ENCODE results near the gene CNTN2. TPM values are rescaled to one million over a fixed set of nuclear protein-coding genes. Genes with fewer than 3 reads are reported as not detected.

CNTN2 gene
- total and polyA plus RNA-seq, 7 donors: 0.01 to 0.06 (median 0.05) TPM; not detected in 4

DNA sequence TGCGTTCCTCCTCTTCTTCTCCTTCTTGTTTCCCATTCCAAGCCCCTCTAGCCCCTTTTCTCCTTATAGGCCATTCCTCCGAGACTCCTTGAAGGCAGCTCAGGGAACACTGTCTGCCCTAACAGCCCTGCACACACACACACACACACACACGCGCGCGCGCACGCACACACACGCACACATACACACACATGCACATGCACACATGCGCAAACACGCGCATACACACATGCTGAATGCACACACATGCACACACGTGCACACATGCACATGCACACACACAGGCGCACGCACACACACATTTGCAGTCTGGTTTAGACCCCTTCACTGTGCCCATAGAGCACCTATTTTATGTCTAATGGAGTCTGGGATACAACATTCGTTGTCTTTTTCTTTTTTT lies 17.8 kb upstream of the CNTN2 start:
- DNase-seq (no peak), ATAC-seq (no peak)
- TF ChIP-seq, protein P1, sequence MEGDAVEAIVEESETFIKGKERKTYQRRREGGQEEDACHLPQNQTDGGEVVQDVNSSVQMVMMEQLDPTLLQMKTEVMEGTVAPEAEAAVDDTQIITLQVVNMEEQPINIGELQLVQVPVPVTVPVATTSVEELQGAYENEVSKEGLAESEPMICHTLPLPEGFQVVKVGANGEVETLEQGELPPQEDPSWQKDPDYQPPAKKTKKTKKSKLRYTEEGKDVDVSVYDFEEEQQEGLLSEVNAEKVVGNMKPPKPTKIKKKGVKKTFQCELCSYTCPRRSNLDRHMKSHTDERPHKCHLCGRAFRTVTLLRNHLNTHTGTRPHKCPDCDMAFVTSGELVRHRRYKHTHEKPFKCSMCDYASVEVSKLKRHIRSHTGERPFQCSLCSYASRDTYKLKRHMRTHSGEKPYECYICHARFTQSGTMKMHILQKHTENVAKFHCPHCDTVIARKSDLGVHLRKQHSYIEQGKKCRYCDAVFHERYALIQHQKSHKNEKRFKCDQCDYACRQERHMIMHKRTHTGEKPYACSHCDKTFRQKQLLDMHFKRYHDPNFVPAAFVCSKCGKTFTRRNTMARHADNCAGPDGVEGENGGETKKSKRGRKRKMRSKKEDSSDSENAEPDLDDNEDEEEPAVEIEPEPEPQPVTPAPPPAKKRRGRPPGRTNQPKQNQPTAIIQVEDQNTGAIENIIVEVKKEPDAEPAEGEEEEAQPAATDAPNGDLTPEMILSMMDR (IDR thresholded peaks at IDR 0.05): no peak
- H3K4me1 ChIP-seq: no peaks in the 10 kb centered on the region
- H3K36me3 ChIP-seq (ENCODE audit: insufficient read depth in 1 of 2, low read depth in 1 of 2): no peaks in the 10 kb centered on the region
- H3K9me3 ChIP-seq: no peaks in the 10 kb centered on the region
- 90 to 92% (median 92%) methylated on average over 16 of the region's 16 CpGs for WGBS, 3 donors
- intact Hi-C loops (cut with DNase I): no loop called here
- H3K27me3 ChIP-seq (ENCODE audit: insufficient read depth in 3 of 3, low read length in 2 of 3): peaks cover 0 to 5% (median 3%) of the 10 kb centered on the region in 3 donors
- H3K27ac ChIP-seq: no peak overlapping the region
- no peak overlapping the region for H3K4me3 ChIP-seq

DNA sequence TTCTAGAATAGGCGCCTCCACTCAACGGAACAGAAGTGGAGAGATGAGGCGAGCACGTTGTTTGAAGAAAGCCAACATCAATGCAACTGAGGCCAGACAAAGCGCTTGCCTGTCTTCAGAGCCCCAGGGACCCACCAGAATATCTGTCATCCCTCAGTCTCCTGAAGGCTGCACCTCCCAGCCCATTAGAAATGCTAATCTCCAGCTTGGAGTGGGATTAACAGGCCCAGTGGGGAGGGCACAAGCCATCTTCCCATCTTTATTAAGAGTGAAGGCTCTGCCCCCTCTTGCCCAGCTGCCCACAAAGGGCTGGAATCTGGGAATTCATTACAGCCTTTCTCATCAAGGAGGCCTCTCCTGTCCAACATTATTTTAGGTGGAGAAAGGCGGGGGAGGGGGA lies 16.8 kb upstream of the CNTN2 start:
- peaks cover 0 to 4% (median 3%) of the 10 kb centered on the region in 3 donors for H3K27me3 ChIP-seq (ENCODE audit: insufficient read depth in 3 of 3, low read length in 2 of 3)
- no peaks in the 10 kb centered on the region for H3K36me3 ChIP-seq (ENCODE audit: insufficient read depth in 1 of 2, low read depth in 1 of 2)
- ATAC-seq (no peak), DNase-seq (no peak)
- intact Hi-C loops (cut with DNase I): no loop called here
- H3K9me3 ChIP-seq: no peaks in the 10 kb centered on the region
- no peak overlapping the region for H3K27ac ChIP-seq
- 69 to 82% (median 71%) methylated on average over 6 of the region's 6 CpGs for WGBS, 3 donors
- no peaks in the 10 kb centered on the region for H3K4me1 ChIP-seq
- H3K4me3 ChIP-seq: no peak overlapping the region
- TF ChIP-seq, protein P1 (IDR thresholded peaks at IDR 0.05): no peak

DNA sequence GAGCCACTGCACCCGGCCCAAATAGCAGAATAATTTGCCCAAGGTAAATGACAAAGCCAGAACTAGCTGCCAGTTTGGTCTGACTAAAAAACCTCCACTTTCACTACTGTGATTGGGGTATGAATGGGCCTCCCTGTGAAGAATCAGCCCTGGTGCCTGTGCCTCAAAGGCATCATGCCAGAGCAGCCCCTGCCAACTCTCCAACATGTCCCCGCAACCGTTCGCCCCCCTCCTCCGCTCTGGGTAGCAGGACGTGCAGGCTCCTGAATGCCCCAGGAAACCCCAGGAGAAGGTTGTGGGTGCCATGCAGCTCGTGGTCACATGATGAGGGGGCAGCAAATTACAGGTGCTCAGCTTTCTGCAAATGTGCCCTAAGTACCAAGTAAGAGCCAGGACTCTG lies 14.6 kb upstream of the CNTN2 start:
- DNase-seq (no peak), ATAC-seq (no peak)
- Histone ChIP-seq H3K36me3 (ENCODE audit: insufficient read depth in 1 of 2, low read depth in 1 of 2) (no peaks in the 10 kb centered on the region), H3K27me3 (ENCODE audit: insufficient read depth in 3 of 3, low read length in 2 of 3) (peaks cover 0 to 6% (median 3%) of the 10 kb centered on the region in 3 donors), H3K4me3 (no peak overlapping the region), H3K9me3 (no peaks in the 10 kb centered on the region), H3K27ac (no peak overlapping the region), H3K4me1 (no peaks in the 10 kb centered on the region)
- TF ChIP-seq, protein P1 (IDR thresholded peaks at IDR 0.05): no peak
- intact Hi-C loops (cut with DNase I): no loop called here
- WGBS, 3 donors: 56 to 75% (median 60%) methylated on average over 7 of the region's 7 CpGs

DNA sequence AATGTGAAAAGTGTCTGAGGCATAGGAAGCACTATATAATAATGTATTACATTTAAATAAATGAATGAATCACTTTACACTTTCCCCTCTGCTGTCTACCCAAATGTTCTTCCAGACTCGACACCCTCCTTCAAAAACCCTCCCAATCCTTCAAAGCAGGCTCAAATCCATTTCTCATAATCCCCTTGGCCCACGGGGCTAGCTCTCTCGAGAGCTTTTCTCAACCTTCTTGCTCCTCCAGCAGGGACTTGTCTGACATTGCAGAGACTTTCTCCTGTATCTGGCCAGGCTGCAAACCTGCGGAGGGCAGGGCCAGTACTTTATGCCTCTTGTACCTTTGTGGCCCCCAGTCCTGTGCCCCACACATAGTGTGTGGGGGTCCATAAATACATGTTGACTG lies 14.1 kb upstream of the CNTN2 start:
- Histone ChIP-seq H3K4me1 (no peaks in the 10 kb centered on the region), H3K36me3 (ENCODE audit: insufficient read depth in 1 of 2, low read depth in 1 of 2) (no peaks in the 10 kb centered on the region), H3K27me3 (ENCODE audit: insufficient read depth in 3 of 3, low read length in 2 of 3) (peaks cover 0 to 6% (median 3%) of the 10 kb centered on the region in 3 donors), H3K9me3 (no peaks in the 10 kb centered on the region), H3K4me3 (no peak overlapping the region), H3K27ac (no peak overlapping the region)
- intact Hi-C loops (cut with DNase I): no loop called here
- DNase-seq (no peak), ATAC-seq (no peak)
- TF ChIP-seq, protein P1 (IDR thresholded peaks at IDR 0.05): no peak
- 55 to 56% (median 56%) methylated on average over 4 of the region's 4 CpGs for WGBS, 3 donors

DNA sequence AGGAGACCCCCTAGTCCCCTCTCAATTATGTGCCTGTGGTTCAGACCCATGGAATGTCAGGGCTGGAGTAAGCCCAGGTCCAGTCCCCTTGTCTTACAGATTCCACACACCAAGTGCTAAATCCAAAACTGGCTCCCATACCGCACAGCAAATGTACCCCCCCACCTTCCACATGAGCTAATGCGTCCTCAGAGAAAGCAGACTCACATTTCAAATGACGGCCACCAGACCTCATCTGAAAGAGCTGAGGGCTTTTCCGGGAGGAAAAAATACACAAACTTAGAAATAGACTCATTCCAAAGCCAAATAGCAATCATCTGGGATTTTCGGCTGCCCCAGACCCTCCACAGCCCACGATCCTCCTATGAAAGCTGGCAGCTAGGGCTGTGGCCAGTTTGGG lies 12.8 kb upstream of the CNTN2 start:
- Histone ChIP-seq H3K9me3 (no peaks in the 10 kb centered on the region), H3K27ac (no peak overlapping the region), H3K27me3 (ENCODE audit: insufficient read depth in 3 of 3, low read length in 2 of 3) (peaks cover 0 to 6% (median 3%) of the 10 kb centered on the region in 3 donors), H3K36me3 (ENCODE audit: insufficient read depth in 1 of 2, low read depth in 1 of 2) (no peaks in the 10 kb centered on the region), H3K4me1 (no peaks in the 10 kb centered on the region), H3K4me3 (no peak overlapping the region)
- intact Hi-C loops (cut with DNase I): no loop called here
- DNase-seq (no peak), ATAC-seq (no peak)
- TF ChIP-seq, protein P1 (IDR thresholded peaks at IDR 0.05): no peak
- 45 to 49% (median 46%) methylated on average over 6 of the region's 6 CpGs for WGBS, 3 donors

Measured in psoas muscle (tissue), 8 donors.